HepG2 (cell line): ENCODE data around the gene PTPN18. TPM values are rescaled to one million over a fixed set of nuclear protein-coding genes. Genes with fewer than 3 reads are reported as not detected.

Experiments used
- HNRNPK ChIP-seq: fragments of 200-400 bp; formaldehyde crosslinking; IDR thresholded peaks from 2 replicates; pipeline ENCODE4 v1.6.1; 2018; ENCODE audit warnings: low read length, low read depth, moderate library complexity, mild to moderate bottlenecking; ENCODE audit not compliant: poor library complexity, severe bottlenecking
- RAD51 ChIP-seq: fragments of 450-650 bp; IDR thresholded peaks from 2 replicates; pipeline ENCODE4 v1.6.1; 2016; ENCODE audit warnings: borderline replicate concordance
- SMYD3 ChIP-seq: sonication (generic); formaldehyde crosslinking; IDR thresholded peaks from 2 replicates; pipeline ENCODE4 v1.8.1; 2023; ENCODE audit warnings: mild to moderate bottlenecking, missing genetic modification reagents
- ZFP41 ChIP-seq: sonication (generic); formaldehyde crosslinking; IDR thresholded peaks from 2 replicates; pipeline ENCODE4 v1.4.0; 2020; ENCODE audit warnings: mild to moderate bottlenecking, missing genetic modification reagents, borderline replicate concordance
- ZNF660 ChIP-seq: sonication (generic); formaldehyde crosslinking; IDR thresholded peaks from 2 replicates; pipeline ENCODE4 v1.5.1; 2020; ENCODE audit warnings: mild to moderate bottlenecking, low read depth, missing genetic modification reagents, borderline replicate concordance
- polyA plus RNA-seq, 8 experiments: library from polyadenylated mRNA; depleted of rRNA in 3 of 8; stranded (reverse) in 7 of 8; unstranded in 1 of 8; fragments of >200 nt; fragmentation: Illumina TruSeq in 4 of 8; extraction: Trizol in 4 of 8; gene quantifications; 2 replicates each; pipeline versions ENCODE4 v1.2.1 to v1.2.3, GENCODE V29; 2011 to 2016; ENCODE audit warnings: low read depth in 4 of 8, missing spikeins in 1 of 8, mixed read lengths in 1 of 8; ENCODE audit not compliant: insufficient read depth in 1 of 8
- total RNA-seq, 5 experiments: library from RNA; depleted of rRNA; stranded (reverse); fragments of >200 nt; fragmentation: Illumina TruSeq; extraction: Trizol; gene quantifications; 2 replicates each; pipeline ENCODE4 v1.2.3, GENCODE V29; 2016; ENCODE audit warnings: low read depth in 1 of 5
- TF ChIP-seq, protein P1 (sequence below): sonication (generic); formaldehyde crosslinking; conservative IDR thresholded peaks from 2 replicates; pipeline ENCODE4 v1.5.0; 2020; ENCODE audit warnings: missing genetic modification reagents
- TF ChIP-seq, protein P2 (sequence below): sonication (generic); formaldehyde crosslinking; IDR thresholded peaks from 2 replicates; pipeline ENCODE4 v1.5.0; 2020; ENCODE audit warnings: mild to moderate bottlenecking, missing genetic modification reagents
- TF ChIP-seq, protein P3 (sequence below): sonication (generic); formaldehyde crosslinking; IDR thresholded peaks from 2 replicates; pipeline ENCODE4 v1.4.0; 2020; ENCODE audit warnings: missing genetic modification reagents
- TF ChIP-seq, protein P4 (sequence below): sonication (generic); formaldehyde crosslinking; IDR thresholded peaks from 2 replicates; pipeline ENCODE4 v1.8.1; 2023; ENCODE audit warnings: missing genetic modification reagents, inconsistent platforms, borderline replicate concordance
- TF ChIP-seq, protein P5 (sequence below): IDR thresholded peaks from 2 replicates; pipeline ENCODE4 v1.6.1; 2016; ENCODE audit warnings: missing genetic modification reagents, missing compliant biosample characterization
- TF ChIP-seq, protein P6 (sequence below), 2 experiments: sonication (generic) in 1 of 2; formaldehyde crosslinking in 1 of 2; IDR thresholded peaks; 2 replicates each; pipeline versions ENCODE4 v1.6.1 to v1.9.0; 2014 to 2022; ENCODE audit warnings: antibody characterized with exemption in 1 of 2, borderline replicate concordance in 1 of 2, inconsistent platforms in 1 of 2, low read depth in 1 of 2, missing genetic modification reagents in 1 of 2

Gene PTPN18
- total and polyA plus RNA-seq, 2 of the 13 experiments (the other 11 are each of a cell fraction or from before 2014, with no cell fraction given) = 14.8 to 39.6 TPM

DNA sequence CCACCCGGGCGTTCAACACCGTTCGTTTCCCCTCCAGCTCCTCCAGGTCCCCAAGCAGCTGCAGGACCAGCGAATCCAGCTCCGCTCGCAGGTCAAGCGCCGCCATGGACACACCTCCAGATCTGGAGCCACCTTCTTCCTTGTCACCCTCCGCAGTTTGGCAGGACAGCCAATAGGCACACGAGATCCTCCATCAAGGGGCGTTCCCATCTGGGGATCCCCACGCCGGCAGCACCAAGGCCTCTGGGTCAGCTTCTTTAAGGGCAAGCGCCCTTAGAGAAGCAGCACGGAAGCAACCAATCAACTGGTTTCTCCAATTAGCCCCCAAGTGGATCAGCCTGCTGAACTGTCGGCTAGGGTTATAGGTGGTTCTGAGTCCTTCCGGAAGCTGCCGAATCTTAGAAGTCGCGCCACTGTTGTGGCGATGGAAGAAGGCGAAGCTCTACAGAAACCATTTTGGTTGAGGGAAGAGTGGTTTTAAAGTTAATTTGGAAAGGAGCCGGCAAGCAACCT is 13.8 kb upstream of the PTPN18 start (continued):
- TF ChIP-seq, protein P1, sequence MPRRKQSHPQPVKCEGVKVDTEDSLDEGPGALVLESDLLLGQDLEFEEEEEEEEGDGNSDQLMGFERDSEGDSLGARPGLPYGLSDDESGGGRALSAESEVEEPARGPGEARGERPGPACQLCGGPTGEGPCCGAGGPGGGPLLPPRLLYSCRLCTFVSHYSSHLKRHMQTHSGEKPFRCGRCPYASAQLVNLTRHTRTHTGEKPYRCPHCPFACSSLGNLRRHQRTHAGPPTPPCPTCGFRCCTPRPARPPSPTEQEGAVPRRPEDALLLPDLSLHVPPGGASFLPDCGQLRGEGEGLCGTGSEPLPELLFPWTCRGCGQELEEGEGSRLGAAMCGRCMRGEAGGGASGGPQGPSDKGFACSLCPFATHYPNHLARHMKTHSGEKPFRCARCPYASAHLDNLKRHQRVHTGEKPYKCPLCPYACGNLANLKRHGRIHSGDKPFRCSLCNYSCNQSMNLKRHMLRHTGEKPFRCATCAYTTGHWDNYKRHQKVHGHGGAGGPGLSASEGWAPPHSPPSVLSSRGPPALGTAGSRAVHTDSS = no peak
- TF ChIP-seq, protein P2, sequence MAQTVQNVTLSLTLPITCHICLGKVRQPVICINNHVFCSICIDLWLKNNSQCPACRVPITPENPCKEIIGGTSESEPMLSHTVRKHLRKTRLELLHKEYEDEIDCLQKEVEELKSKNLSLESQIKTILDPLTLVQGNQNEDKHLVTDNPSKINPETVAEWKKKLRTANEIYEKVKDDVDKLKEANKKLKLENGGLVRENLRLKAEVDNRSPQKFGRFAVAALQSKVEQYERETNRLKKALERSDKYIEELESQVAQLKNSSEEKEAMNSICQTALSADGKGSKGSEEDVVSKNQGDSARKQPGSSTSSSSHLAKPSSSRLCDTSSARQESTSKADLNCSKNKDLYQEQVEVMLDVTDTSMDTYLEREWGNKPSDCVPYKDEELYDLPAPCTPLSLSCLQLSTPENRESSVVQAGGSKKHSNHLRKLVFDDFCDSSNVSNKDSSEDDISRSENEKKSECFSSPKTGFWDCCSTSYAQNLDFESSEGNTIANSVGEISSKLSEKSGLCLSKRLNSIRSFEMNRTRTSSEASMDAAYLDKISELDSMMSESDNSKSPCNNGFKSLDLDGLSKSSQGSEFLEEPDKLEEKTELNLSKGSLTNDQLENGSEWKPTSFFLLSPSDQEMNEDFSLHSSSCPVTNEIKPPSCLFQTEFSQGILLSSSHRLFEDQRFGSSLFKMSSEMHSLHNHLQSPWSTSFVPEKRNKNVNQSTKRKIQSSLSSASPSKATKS = no peak
- TF ChIP-seq ZNF660 (CRISPR knock-in tag) (no peak), ZFP41 (0 out of 2 replicates have a peak, but pooled peaks have one; percentile 81), RAD51 (no peak), HNRNPK (no peak), SMYD3 (CRISPR knock-in tag) (no peak)
- TF ChIP-seq, protein P3, sequence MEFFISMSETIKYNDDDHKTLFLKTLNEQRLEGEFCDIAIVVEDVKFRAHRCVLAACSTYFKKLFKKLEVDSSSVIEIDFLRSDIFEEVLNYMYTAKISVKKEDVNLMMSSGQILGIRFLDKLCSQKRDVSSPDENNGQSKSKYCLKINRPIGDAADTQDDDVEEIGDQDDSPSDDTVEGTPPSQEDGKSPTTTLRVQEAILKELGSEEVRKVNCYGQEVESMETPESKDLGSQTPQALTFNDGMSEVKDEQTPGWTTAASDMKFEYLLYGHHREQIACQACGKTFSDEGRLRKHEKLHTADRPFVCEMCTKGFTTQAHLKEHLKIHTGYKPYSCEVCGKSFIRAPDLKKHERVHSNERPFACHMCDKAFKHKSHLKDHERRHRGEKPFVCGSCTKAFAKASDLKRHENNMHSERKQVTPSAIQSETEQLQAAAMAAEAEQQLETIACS (CRISPR knock-in tag) = no peak
- TF ChIP-seq, protein P4, sequence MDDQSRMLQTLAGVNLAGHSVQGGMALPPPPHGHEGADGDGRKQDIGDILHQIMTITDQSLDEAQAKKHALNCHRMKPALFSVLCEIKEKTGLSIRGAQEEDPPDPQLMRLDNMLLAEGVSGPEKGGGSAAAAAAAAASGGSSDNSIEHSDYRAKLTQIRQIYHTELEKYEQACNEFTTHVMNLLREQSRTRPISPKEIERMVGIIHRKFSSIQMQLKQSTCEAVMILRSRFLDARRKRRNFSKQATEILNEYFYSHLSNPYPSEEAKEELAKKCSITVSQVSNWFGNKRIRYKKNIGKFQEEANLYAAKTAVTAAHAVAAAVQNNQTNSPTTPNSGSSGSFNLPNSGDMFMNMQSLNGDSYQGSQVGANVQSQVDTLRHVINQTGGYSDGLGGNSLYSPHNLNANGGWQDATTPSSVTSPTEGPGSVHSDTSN (CRISPR knock-in tag) = no peak
- TF ChIP-seq, protein P5, sequence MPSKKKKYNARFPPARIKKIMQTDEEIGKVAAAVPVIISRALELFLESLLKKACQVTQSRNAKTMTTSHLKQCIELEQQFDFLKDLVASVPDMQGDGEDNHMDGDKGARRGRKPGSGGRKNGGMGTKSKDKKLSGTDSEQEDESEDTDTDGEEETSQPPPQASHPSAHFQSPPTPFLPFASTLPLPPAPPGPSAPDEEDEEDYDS = peak; percentile 45; the same call in 1 of the 2 replicates
- TF ChIP-seq, protein P6, sequence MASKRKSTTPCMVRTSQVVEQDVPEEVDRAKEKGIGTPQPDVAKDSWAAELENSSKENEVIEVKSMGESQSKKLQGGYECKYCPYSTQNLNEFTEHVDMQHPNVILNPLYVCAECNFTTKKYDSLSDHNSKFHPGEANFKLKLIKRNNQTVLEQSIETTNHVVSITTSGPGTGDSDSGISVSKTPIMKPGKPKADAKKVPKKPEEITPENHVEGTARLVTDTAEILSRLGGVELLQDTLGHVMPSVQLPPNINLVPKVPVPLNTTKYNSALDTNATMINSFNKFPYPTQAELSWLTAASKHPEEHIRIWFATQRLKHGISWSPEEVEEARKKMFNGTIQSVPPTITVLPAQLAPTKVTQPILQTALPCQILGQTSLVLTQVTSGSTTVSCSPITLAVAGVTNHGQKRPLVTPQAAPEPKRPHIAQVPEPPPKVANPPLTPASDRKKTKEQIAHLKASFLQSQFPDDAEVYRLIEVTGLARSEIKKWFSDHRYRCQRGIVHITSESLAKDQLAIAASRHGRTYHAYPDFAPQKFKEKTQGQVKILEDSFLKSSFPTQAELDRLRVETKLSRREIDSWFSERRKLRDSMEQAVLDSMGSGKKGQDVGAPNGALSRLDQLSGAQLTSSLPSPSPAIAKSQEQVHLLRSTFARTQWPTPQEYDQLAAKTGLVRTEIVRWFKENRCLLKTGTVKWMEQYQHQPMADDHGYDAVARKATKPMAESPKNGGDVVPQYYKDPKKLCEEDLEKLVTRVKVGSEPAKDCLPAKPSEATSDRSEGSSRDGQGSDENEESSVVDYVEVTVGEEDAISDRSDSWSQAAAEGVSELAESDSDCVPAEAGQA (IDR thresholded peaks at IDR 0.05; ENCODE audit: low read depth) = peak; percentile 63
- TF ChIP-seq, protein P6 (CRISPR knock-in tag; IDR thresholded peaks at IDR 0.05; ENCODE audit: borderline replicate concordance) = no peak
